ENCODE results near the gene ADAM12. TPM values are rescaled to one million over a fixed set of nuclear protein-coding genes. Genes with fewer than 3 reads are reported as not detected.

ADAM12 gene
- total and polyA plus RNA-seq, 10 of the 15 experiments (the other 5 are each of a cell fraction or from before 2014, with no cell fraction given): under 0.01 to 0.62 (median 0.04) TPM; not detected in 5

DNA sequence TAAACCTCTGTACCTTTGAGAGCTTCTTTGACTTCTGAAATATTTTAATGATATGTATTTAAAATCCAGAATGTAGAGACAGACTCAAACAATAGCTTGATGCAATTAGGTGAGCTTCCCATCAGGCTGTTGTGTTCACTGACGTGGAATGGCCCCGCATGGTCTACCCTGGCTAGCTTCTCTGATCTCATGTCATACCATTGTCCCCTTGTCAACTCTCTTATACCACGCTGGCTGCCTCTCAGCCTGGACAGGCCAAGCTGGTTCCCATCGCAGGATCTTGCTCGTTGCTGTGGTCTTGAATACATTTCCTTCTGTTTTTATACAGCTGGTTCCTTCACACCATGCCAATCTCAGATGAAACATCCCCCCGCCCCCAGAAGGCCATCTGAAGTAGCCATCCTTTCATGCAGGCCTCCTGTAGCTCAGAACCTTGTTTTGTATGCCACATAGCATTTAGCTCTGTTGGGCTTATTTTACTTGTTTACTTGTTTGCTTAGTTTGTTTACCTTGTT lies 407.7 kb downstream of the ADAM12 start (continued):
- TF ChIP-seq, protein P1, sequence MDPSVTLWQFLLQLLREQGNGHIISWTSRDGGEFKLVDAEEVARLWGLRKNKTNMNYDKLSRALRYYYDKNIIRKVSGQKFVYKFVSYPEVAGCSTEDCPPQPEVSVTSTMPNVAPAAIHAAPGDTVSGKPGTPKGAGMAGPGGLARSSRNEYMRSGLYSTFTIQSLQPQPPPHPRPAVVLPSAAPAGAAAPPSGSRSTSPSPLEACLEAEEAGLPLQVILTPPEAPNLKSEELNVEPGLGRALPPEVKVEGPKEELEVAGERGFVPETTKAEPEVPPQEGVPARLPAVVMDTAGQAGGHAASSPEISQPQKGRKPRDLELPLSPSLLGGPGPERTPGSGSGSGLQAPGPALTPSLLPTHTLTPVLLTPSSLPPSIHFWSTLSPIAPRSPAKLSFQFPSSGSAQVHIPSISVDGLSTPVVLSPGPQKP (IDR thresholded peaks at IDR 0.05; ENCODE audit: low read depth, low read length): no peak
- no peak for TF ChIP-seq SIX5 (IDR thresholded peaks at IDR 0.05; ENCODE audit: low read depth, low read length, severe bottlenecking)
- no peak for TF ChIP-seq JUNB (IDR thresholded peaks at IDR 0.05)
- no peak for TF ChIP-seq IKZF1 (conservative IDR thresholded peaks at IDR 0.05)

DNA sequence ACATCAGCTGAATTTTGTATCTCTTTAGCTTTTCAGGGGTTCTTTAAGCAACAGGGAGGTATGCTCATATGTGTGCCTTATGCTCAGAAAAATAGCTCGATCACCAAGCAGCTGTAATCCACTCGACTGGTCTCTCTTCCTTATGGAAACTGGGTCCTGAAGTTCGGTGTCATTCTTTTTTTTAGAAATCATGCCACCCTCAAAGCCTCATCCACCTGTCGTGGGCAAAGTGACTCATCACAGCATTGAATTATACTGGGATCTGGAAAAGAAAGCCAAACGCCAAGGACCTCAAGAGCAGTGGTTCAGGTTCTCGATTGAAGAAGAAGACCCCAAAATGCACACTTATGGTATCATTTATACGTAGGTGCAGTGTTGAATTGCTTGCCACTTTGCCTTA lies 408.3 kb downstream of the ADAM12 start:
- BruUV-seq (replicated peaks): no TSS peak
- in situ Hi-C loops (cut with MboI): loop anchor here (5.0 kb wide), 2 partner anchors 527 to 1877 kb away; no protein-coding TSS in a partner anchor
- TF ChIP-seq, protein P2, sequence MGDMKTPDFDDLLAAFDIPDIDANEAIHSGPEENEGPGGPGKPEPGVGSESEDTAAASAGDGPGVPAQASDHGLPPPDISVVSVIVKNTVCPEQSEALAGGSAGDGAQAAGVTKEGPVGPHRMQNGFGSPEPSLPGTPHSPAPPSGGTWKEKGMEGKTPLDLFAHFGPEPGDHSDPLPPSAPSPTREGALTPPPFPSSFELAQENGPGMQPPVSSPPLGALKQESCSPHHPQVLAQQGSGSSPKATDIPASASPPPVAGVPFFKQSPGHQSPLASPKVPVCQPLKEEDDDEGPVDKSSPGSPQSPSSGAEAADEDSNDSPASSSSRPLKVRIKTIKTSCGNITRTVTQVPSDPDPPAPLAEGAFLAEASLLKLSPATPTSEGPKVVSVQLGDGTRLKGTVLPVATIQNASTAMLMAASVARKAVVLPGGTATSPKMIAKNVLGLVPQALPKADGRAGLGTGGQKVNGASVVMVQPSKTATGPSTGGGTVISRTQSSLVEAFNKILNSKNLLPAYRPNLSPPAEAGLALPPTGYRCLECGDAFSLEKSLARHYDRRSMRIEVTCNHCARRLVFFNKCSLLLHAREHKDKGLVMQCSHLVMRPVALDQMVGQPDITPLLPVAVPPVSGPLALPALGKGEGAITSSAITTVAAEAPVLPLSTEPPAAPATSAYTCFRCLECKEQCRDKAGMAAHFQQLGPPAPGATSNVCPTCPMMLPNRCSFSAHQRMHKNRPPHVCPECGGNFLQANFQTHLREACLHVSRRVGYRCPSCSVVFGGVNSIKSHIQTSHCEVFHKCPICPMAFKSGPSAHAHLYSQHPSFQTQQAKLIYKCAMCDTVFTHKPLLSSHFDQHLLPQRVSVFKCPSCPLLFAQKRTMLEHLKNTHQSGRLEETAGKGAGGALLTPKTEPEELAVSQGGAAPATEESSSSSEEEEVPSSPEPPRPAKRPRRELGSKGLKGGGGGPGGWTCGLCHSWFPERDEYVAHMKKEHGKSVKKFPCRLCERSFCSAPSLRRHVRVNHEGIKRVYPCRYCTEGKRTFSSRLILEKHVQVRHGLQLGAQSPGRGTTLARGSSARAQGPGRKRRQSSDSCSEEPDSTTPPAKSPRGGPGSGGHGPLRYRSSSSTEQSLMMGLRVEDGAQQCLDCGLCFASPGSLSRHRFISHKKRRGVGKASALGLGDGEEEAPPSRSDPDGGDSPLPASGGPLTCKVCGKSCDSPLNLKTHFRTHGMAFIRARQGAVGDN (IDR thresholded peaks at IDR 0.05): no peak
- no peak for TF ChIP-seq ZNF622 (IDR thresholded peaks at IDR 0.05)
- no peak for TF ChIP-seq BMI1 (IDR thresholded peaks at IDR 0.05; ENCODE audit: borderline replicate concordance)
- TF ChIP-seq NR2C1 (IDR thresholded peaks at IDR 0.05): no peak
- no peak for TF ChIP-seq SMARCA5 (IDR thresholded peaks at IDR 0.05)
- no peak for TF ChIP-seq ZBED1 (IDR thresholded peaks at IDR 0.05; ENCODE audit: borderline replicate concordance)
- TF ChIP-seq KLF5 (IDR thresholded peaks at IDR 0.05; ENCODE audit: partially characterized antibody): no peak
- TF ChIP-seq TCF7 (IDR thresholded peaks at IDR 0.05; ENCODE audit: borderline replicate concordance): no peak
- TF ChIP-seq, protein P3, sequence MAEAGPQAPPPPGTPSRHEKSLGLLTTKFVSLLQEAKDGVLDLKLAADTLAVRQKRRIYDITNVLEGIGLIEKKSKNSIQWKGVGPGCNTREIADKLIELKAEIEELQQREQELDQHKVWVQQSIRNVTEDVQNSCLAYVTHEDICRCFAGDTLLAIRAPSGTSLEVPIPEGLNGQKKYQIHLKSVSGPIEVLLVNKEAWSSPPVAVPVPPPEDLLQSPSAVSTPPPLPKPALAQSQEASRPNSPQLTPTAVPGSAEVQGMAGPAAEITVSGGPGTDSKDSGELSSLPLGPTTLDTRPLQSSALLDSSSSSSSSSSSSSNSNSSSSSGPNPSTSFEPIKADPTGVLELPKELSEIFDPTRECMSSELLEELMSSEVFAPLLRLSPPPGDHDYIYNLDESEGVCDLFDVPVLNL (IDR thresholded peaks at IDR 0.05; ENCODE audit: low read depth, low read length): no peak
- TF ChIP-seq, protein P4, sequence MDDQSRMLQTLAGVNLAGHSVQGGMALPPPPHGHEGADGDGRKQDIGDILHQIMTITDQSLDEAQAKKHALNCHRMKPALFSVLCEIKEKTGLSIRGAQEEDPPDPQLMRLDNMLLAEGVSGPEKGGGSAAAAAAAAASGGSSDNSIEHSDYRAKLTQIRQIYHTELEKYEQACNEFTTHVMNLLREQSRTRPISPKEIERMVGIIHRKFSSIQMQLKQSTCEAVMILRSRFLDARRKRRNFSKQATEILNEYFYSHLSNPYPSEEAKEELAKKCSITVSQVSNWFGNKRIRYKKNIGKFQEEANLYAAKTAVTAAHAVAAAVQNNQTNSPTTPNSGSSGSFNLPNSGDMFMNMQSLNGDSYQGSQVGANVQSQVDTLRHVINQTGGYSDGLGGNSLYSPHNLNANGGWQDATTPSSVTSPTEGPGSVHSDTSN (IDR thresholded peaks at IDR 0.05; ENCODE audit: insufficient replicate concordance, low read depth, low read length): no peak
- TF ChIP-seq MTA3 (IDR thresholded peaks at IDR 0.05; ENCODE audit: borderline replicate concordance, low read length): no peak
- no peak for TF ChIP-seq ZNF384 (IDR thresholded peaks at IDR 0.05; ENCODE audit: borderline replicate concordance, low read depth, low read length)

More for the DNA sequence above, 408.3 kb downstream of the ADAM12 start:
- FAIRE-seq (no peak), DNase-seq (ENCODE audit: low read depth, low spot score) (no peak), ATAC-seq (no peak)
- Histone ChIP-seq H3K36me3 (ENCODE audit: control insufficient read depth in 2 of 2, insufficient read depth in 2 of 2, low read length in 1 of 2) (no peaks in the 10 kb centered on the region), H3K27me3 (replicated peaks in 1 of 2; ENCODE audit: control insufficient read depth in 2 of 2, insufficient read depth in 2 of 2, low read length in 1 of 2) (no peaks in the 10 kb centered on the region), H2AFZ (ENCODE audit: control insufficient read depth, low read depth, low read length) (no peak overlapping the region), H3K4me2 (ENCODE audit: control insufficient read depth, insufficient read depth) (no peak overlapping the region), H3K79me2 (ENCODE audit: control insufficient read depth, insufficient read depth, low read length) (no peaks in the 10 kb centered on the region), H3K9me3 (replicated peaks; ENCODE audit: control insufficient read depth, insufficient read depth, low read length) (no peaks in the 10 kb centered on the region), H3K9ac (ENCODE audit: control insufficient read depth, insufficient read depth, low read length) (no peak overlapping the region), H3K27ac (ENCODE audit: control insufficient read depth, insufficient read depth) (no peak overlapping the region), H3K4me3 (no peak overlapping the region), H3K4me1 (ENCODE audit: control insufficient read depth, insufficient read depth, low read length) (no peaks in the 10 kb centered on the region), H4K20me1 (ENCODE audit: control insufficient read depth, insufficient read depth) (no peaks in the 10 kb centered on the region)
- POLR2A ChIA-PET: interaction anchor here (0.5 kb wide), 1 partner anchor 117 kb away, joined by 3 read pairs; no protein-coding TSS in a partner anchor
- intact Hi-C loops (cut with micrococcal nuclease; ENCODE audit: unreplicated experiment): loop anchor here (5.0 to 10.0 kb wide), 3 partner anchors 115 to 617 kb away; no protein-coding TSS in a partner anchor
- SMC1A ChIA-PET (ENCODE audit: uncharacterized antibody, unreplicated experiment): interaction anchor here (0.8 to 1.3 kb wide), 3 partner anchors 118 to 768 kb away, joined by 3 to 4 read pairs (median 4); no protein-coding TSS in a partner anchor
- CTCF ChIA-PET: interaction anchor here (1.0 to 1.1 kb wide), 2 partner anchors 112 to 524 kb away, joined by 4 to 8 read pairs; no protein-coding TSS in a partner anchor
- 16% methylated on average over 7 of the region's 7 CpGs for WGBS (ENCODE audit: insufficient coverage, insufficient replicate concordance, low lambda C conversion rate, missing lambda C conversion rate)
- RAD21 ChIA-PET (ENCODE audit: unreplicated experiment): interaction anchor here (1.1 kb wide), 1 partner anchor 15 kb away, joined by 3 read pairs; no protein-coding TSS in a partner anchor

Measured in GM12878 (cell line).